Measurements from ENCODE around the gene CSRP1.
"Not testable (repeated sequence)": the region's sequence is repeated elsewhere in the genome, so short reads cannot be mapped to it uniquely, and the experiment has no call there.

- TF ChIP-seq CTCF (IDR thresholded peaks at IDR 0.05 in 4 of 5, conservative IDR thresholded peaks at IDR 0.05 in 1 of 5); POLR2A (IDR thresholded peaks at IDR 0.05): not testable (repeated sequence)
Observed at GRCh38 chr1:201549522-201549921, 42.6 kb upstream of the CSRP1 start.

Data from gastrocnemius medialis (tissue), 4 donors.